ENCODE data around the gene CLSTN2.

The CLSTN2 gene

GRCh38 chr3:140434261-140434905 is 499.4 kb downstream of the CLSTN2 start:
- no peak for DNase-seq

DNA sequence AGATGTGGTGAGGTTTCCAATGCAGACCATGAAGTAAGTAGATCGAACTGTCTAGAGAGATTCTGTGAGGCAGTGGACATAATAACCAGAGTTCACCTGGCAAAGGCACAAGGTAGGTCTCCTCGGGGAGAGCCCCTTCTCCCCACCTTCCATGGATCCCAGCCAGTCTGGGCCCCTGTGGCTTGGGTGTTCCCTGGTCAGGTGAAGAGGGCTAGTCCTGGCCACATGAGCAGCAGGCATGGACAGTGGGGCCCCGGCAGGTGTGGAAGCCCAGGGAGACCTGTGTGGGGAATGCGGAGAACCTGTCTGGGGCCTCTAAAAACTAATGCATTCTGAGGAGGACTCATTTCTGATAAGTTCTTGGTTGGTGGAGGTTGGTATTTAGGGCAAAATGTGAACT is 501.4 kb downstream of the CLSTN2 start:
- no peak for DNase-seq

- no peak for DNase-seq
Observed at GRCh38 chr3:140438736-140439470, 503.9 kb downstream of the CLSTN2 start.

DNA sequence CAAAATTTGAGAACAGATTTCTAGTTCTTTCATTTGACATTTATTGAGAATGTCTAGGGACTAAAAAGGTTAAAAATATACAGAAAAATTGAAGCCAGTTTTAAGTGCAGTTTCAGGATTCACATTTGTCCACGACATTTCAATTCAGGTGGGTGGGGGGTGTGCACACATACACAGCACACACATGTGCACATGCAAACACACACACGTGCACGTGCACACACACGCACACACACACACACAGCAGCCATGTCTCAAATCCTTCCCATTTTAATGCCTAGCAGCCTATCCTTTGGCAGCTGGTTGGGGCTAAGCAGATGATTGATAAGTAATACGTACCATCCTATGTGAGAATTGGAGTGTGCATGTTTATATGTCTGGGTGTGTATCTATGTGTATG is 504.5 kb downstream of the CLSTN2 start:
- no peak for DNase-seq

- DNase-seq: no peak
Observed at GRCh38 chr3:140440446-140440845, 505.5 kb downstream of the CLSTN2 start.

- no peak for DNase-seq
Observed at GRCh38 chr3:140441006-140441405, 506.0 kb downstream of the CLSTN2 start.

GRCh38 chr3:140442621-140443020 is 507.6 kb downstream of the CLSTN2 start:
- no peak for DNase-seq

- DNase-seq: no peak
Observed at GRCh38 chr3:140443073-140443472, 508.1 kb downstream of the CLSTN2 start.

DNA sequence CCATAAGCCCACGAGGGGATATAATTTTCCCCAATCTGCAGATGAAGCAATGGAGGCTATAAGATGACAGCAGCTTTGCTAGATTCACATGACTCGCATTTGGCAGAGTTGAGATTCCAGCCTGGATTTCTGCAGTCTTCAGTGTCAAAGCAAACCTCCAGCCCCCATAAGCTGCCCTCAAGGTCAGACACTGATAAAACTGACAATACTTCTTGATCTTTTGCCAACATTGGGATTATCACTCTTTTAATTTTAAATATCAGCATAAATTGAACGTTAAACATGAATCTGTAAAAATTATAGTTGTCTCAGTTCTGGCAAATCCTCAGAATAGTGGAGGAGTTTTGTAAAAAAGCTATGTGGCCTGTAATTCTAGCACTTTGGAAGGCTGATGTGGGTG is 508.8 kb downstream of the CLSTN2 start:
- no peak for DNase-seq

GRCh38 chr3:140446734-140447133 is 511.7 kb downstream of the CLSTN2 start:
- DNase-seq: no peak

DNA sequence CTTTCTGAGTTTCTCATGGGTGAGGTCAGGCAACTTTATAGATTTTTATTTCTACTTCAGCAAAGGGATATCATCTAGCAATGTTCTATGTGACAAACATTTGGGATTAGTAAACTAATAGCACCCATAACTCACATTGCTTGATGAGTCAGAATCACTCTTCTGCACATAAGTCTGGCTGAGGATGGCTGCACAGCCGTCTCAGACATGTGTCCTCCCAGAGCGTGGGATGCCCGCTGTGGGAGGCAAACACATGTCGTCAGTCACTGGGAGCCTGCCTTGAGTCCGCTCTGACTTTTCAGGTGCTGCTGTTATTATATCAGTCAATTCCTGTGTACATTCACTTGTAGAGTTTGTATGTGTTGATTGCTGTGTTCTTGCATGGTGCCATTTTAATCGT is 512.2 kb downstream of the CLSTN2 start:
- no peak for DNase-seq

DNA sequence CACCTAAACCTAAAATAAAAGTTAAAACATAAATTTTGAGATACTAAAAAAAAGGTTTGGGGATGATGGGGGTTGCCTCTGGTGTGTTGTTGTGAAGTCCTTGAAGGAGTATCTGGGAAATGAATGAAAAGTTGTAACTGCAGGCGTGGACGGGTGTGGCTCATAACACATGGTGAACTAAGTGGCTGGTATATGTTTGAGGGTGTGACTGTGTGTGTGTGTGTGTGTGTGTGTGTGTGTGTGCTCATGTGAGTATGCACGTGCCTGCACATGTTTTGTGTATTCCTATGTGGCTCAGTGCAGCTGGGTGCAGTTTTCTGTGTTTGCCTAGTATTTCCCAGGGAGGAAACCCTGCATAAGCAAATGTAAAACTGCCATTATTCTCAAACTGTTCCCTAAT is 513.0 kb downstream of the CLSTN2 start:
- no peak for DNase-seq

- no peak for DNase-seq
Observed at GRCh38 chr3:140449413-140450256, 514.6 kb downstream of the CLSTN2 start.

GRCh38 chr3:140453750-140454149 is 518.8 kb downstream of the CLSTN2 start:
- no peak for DNase-seq

DNA sequence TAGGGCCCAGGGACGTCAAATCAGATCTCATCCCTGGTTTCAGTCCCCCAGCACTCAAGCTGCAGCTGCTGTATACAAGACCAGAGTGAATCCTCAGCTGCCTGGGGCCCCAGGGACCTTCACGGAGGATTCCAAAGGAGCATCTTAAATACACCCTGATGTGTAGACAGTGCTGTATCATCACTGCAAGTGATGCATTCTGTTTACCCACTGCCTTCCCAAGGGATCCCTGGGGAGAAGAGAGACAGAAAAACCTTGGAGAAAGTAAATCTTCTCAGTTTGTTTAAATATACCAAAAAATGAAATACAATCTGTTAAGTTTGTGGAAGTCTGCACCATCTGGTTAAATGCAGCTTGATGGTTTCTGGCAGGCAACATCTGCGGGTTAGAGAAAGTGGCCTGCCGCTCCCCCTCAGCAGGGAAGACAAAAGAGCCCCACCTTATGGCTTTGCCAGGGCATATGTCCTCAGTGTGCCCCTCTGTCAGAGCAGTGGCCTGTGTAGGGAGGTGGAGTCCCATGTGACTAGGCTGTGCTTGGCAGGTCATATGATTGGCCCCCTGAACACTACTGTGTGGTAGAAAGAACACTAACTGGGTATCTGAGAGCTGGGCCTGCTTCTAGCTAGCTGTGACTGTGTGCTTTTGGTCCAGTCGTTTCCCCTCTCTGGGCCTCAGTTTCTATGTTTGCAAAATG is 520.7 kb downstream of the CLSTN2 start:
- DNase-seq: no peak

DNA sequence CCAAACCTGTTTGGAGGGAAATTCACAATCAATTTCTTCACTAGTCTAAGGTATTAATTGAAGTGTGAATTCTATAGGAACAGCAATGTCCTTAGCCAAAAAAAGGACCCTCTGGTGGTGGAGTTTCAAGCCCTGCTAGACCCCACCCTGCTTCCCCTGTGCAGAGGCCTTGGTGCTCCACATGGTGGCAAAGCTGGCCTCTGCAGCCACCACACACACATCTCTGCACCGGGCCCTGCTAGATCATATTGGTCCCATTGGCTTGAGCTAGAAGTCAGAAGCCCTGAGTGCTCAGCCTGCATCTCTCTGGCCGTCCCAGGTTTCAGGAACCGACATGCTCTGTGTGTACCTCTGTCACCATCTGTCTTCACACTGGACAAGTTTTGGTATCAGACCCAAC is 522.0 kb downstream of the CLSTN2 start:
- no peak for DNase-seq

DNA sequence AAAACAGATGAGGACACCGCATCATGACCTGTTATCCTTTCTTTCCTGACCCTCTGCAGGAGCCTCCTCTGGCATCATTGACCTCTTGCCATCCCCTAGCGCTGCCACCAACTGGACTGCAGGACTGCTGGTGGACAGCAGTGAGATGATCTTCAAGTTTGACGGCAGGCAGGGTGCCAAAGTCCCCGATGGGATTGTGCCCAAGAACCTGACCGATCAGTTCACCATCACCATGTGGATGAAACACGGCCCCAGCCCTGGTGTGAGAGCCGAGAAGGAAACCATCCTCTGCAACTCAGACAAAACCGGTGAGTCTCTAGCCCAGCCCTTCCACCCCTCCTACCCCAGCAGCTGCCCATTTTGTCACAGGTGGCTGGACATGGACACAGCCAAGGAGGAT is 524.5 kb downstream of the CLSTN2 start:
- no peak for DNase-seq

DNA sequence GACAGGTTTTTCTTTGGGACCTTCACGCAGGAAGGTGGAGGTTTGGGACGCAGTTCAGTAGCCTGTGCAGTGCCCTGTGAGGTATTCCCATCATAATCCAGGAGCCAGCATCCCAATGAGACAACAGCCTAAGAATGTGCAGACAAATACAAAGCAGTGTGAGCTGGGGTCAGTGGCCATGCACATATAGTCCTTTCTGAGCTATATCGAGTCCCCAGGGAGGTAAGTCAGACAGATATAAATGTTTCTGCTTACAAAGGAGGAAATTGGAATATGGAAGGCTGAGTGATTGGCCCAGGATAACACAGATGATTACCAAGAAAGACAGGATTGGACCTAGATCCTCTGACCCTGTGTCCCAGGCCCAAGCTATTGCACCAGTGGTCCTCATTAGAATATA is 526.3 kb downstream of the CLSTN2 start:
- no peak for DNase-seq

DNA sequence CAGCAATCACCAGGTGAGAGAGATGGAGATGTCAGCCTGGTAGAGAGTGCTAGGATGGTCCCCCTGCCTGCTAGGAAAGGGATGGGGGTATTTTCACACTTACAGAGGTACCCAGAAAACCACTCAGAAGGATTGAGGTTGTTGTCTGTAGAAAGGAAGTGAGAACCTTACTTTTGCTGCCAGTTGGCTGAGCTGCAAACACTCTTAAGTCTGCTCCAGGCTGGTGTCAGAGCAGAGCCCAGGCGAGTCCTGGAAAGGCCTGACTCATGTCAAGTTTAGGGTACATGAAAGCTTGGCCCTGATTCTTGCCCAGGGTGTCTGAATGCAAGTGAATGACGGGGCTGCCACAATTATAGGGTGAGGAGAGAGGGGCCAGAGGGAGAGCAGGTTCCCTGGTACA is 528.4 kb downstream of the CLSTN2 start:
- DNase-seq: no peak

- no peak for DNase-seq
Observed at GRCh38 chr3:140465988-140466387, 531.0 kb downstream of the CLSTN2 start.

DNA sequence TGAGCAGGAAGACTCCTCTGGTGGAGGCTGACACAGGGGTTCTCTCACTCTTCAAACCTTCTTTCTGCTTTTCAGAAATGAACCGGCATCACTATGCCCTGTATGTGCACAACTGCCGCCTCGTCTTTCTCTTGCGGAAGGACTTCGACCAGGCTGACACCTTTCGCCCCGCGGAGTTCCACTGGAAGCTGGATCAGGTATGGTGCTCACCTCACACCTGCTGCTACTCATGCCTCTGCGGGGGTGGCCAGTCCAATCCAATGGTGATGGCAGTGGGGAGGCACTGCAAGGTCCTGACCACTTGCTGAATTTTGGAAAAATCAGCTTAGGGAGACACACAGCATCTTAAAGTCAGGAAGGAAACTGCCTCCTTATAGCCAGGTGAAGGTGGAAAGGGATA is 531.5 kb downstream of the CLSTN2 start:
- DNase-seq: no peak

- DNase-seq: no peak
Observed at GRCh38 chr3:140467104-140467577, 532.2 kb downstream of the CLSTN2 start.

GRCh38 chr3:140467796-140468315 is 532.9 kb downstream of the CLSTN2 start:
- DNase-seq: no peak
